ENCODE results near the gene FNIP1. TPM values are rescaled to one million over a fixed set of nuclear protein-coding genes. Genes with fewer than 3 reads are reported as not detected.

The FNIP1 gene
- total and polyA plus RNA-seq, 2 donors (not counting 1 experiment from before 2014, with no cell fraction given), result 10.3 to 52.8 TPM

DNA sequence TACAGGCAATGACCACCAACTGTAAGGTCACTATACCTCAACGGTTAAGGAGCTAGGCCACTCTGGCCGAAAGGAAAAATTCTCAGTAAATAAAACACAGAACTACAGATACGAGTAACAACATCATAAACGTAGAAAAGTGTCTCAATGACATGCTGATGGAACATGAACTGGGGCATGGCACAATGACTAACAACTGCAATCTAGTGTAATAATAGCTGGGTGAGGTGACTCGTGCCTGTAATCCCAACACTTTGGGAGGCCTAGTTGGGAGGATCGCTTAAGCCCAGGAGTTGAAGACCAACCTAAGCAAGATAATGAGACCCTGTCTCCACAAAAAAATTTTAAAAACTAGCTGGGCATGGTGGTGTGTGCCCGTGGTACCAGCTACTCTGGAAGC is 152.0 kb downstream of the FNIP1 start:
- no peak overlapping the region for H2AFZ ChIP-seq (ENCODE audit: insufficient read depth, low read depth, low read length, poor library complexity, severe bottlenecking)
- H3K9me3 ChIP-seq (ENCODE audit: control extremely low read depth in 1 of 3, control insufficient read depth in 2 of 3, insufficient read depth in 1 of 3, low read length in 2 of 3), result no peaks in the 10 kb centered on the region
- no peaks in the 10 kb centered on the region for H3K27me3 ChIP-seq (replicated peaks in 1 of 4; ENCODE audit: control extremely low read depth in 1 of 4, control insufficient read depth in 3 of 4, insufficient read depth in 4 of 4, low read length in 3 of 4)
- CTCF ChIA-PET, result interaction anchor here (0.8 to 5.1 kb wide), 3 partner anchors 9 to 135 kb away, joined by 3 to 33 read pairs (median 6); no protein-coding TSS in a partner anchor
- POLR2A ChIA-PET, result no interaction called here
- H3K79me2 ChIP-seq (ENCODE audit: control insufficient read depth, insufficient read depth, low read length), result no peaks in the 10 kb centered on the region
- WGBS (ENCODE audit: insufficient coverage), result 83% methylated on average over 1 of the region's 7 CpGs
- no peak overlapping the region for H3K9ac ChIP-seq (ENCODE audit: low read length)
- Mint-ChIP-seq H3K4me3 (no peak overlapping the region), H3K9me3 (ENCODE audit: insufficient read depth) (no peaks in the 10 kb centered on the region), H3K27ac (peak overlapping the region; percentile 43), H3K4me1 (peaks cover 43% of the 10 kb centered on the region), H3K27me3 (no peaks in the 10 kb centered on the region)
- H4K20me1 ChIP-seq (ENCODE audit: control insufficient read depth, insufficient read depth, low read length, poor library complexity, severe bottlenecking), result no peaks in the 10 kb centered on the region
- no peak for DNase-seq
- H3K4me1 ChIP-seq (ENCODE audit: control insufficient read depth in 2 of 2, insufficient read depth in 2 of 2, low read length in 2 of 2), result peaks cover 29 to 33% of the 10 kb centered on the region in 2 donors
- no peak for TF ChIP-seq EZH2 (IDR thresholded peaks at IDR 0.05; ENCODE audit: borderline replicate concordance, insufficient read depth, low read depth, low read length, poor library complexity, severe bottlenecking)
- TF ChIP-seq, protein P1, sequence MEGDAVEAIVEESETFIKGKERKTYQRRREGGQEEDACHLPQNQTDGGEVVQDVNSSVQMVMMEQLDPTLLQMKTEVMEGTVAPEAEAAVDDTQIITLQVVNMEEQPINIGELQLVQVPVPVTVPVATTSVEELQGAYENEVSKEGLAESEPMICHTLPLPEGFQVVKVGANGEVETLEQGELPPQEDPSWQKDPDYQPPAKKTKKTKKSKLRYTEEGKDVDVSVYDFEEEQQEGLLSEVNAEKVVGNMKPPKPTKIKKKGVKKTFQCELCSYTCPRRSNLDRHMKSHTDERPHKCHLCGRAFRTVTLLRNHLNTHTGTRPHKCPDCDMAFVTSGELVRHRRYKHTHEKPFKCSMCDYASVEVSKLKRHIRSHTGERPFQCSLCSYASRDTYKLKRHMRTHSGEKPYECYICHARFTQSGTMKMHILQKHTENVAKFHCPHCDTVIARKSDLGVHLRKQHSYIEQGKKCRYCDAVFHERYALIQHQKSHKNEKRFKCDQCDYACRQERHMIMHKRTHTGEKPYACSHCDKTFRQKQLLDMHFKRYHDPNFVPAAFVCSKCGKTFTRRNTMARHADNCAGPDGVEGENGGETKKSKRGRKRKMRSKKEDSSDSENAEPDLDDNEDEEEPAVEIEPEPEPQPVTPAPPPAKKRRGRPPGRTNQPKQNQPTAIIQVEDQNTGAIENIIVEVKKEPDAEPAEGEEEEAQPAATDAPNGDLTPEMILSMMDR (IDR thresholded peaks at IDR 0.05), result no peak
- H3K4me2 ChIP-seq (replicated peaks; ENCODE audit: low read depth, low read length, poor library complexity, severe bottlenecking), result no peak overlapping the region
- no peak overlapping the region for H3K27ac ChIP-seq (ENCODE audit: low read length in 2 of 2)
- H3K4me3 ChIP-seq (ENCODE audit: control extremely low read depth in 1 of 5, extremely low read depth in 1 of 5, insufficient read depth in 1 of 5, low read depth in 2 of 5, low read length in 4 of 5), result no peak overlapping the region
- no peak for ATAC-seq (ENCODE audit: low read depth)
- peaks cover 0 to 7% of the 10 kb centered on the region in 2 experiments for H3K36me3 ChIP-seq (replicated peaks in 1 of 2; ENCODE audit: control extremely low read depth in 1 of 2, control insufficient read depth in 1 of 2, extremely low read depth in 1 of 2, insufficient read depth in 2 of 2, low read length in 1 of 2)
- intact Hi-C loops (cut with micrococcal nuclease), result no loop called here

DNA sequence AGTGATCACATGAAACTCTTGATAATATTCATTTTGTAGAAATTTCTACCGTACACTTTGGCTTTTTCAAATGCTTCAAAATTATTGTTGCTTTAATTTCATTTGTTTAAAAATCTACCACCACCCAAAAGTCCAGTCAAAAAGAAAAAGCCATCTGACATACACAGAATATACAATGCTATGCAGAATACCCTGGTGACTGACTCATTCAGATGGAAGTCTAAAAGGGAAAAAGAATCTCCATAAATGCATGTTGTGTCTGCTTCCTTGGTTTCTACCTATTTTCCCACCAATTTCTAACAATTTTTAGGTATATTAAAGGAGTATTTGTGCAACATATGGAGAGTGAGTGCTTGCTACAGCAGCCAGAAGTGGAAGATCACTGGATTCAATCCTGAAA is 152.4 kb downstream of the FNIP1 start:
- H3K9me3 ChIP-seq (ENCODE audit: control extremely low read depth in 1 of 3, control insufficient read depth in 2 of 3, insufficient read depth in 1 of 3, low read length in 2 of 3), result no peaks in the 10 kb centered on the region
- no CpG with 5 or more reads among the region's 1 CpG for WGBS (ENCODE audit: insufficient coverage)
- Mint-ChIP-seq H3K27ac (no peak overlapping the region), H3K9me3 (ENCODE audit: insufficient read depth) (no peaks in the 10 kb centered on the region), H3K4me3 (no peak overlapping the region), H3K27me3 (no peaks in the 10 kb centered on the region), H3K4me1 (peaks cover 47% of the 10 kb centered on the region)
- peaks cover 33 to 34% of the 10 kb centered on the region in 2 donors for H3K4me1 ChIP-seq (ENCODE audit: control insufficient read depth in 2 of 2, insufficient read depth in 2 of 2, low read length in 2 of 2)
- no peak overlapping the region for H3K4me2 ChIP-seq (replicated peaks; ENCODE audit: low read depth, low read length, poor library complexity, severe bottlenecking)
- H3K79me2 ChIP-seq (ENCODE audit: control insufficient read depth, insufficient read depth, low read length), result no peaks in the 10 kb centered on the region
- no peaks in the 10 kb centered on the region for H4K20me1 ChIP-seq (ENCODE audit: control insufficient read depth, insufficient read depth, low read length, poor library complexity, severe bottlenecking)
- no peaks in the 10 kb centered on the region for H3K27me3 ChIP-seq (replicated peaks in 1 of 4; ENCODE audit: control extremely low read depth in 1 of 4, control insufficient read depth in 3 of 4, insufficient read depth in 4 of 4, low read length in 3 of 4)
- H3K9ac ChIP-seq (ENCODE audit: low read length), result no peak overlapping the region
- DNase-seq, result no peak
- no peak overlapping the region for H3K27ac ChIP-seq (ENCODE audit: low read length in 2 of 2)
- no peak for TF ChIP-seq EZH2 (IDR thresholded peaks at IDR 0.05; ENCODE audit: borderline replicate concordance, insufficient read depth, low read depth, low read length, poor library complexity, severe bottlenecking)
- TF ChIP-seq, protein P1 (IDR thresholded peaks at IDR 0.05), result no peak
- peaks cover 0 to 5% of the 10 kb centered on the region in 2 experiments for H3K36me3 ChIP-seq (replicated peaks in 1 of 2; ENCODE audit: control extremely low read depth in 1 of 2, control insufficient read depth in 1 of 2, extremely low read depth in 1 of 2, insufficient read depth in 2 of 2, low read length in 1 of 2)
- intact Hi-C loops (cut with micrococcal nuclease), result no loop called here
- POLR2A ChIA-PET, result no interaction called here
- no peak overlapping the region for H3K4me3 ChIP-seq (ENCODE audit: control extremely low read depth in 1 of 5, extremely low read depth in 1 of 5, insufficient read depth in 1 of 5, low read depth in 2 of 5, low read length in 4 of 5)
- CTCF ChIA-PET, result interaction anchor here (1.7 to 5.1 kb wide), 2 partner anchors 9 to 55 kb away, joined by 6 to 33 read pairs; no protein-coding TSS in a partner anchor
- no peak for ATAC-seq (ENCODE audit: low read depth)
- no peak overlapping the region for H2AFZ ChIP-seq (ENCODE audit: insufficient read depth, low read depth, low read length, poor library complexity, severe bottlenecking)
